ENCODE measurements around the gene NYAP2.

Gene NYAP2

DNA sequence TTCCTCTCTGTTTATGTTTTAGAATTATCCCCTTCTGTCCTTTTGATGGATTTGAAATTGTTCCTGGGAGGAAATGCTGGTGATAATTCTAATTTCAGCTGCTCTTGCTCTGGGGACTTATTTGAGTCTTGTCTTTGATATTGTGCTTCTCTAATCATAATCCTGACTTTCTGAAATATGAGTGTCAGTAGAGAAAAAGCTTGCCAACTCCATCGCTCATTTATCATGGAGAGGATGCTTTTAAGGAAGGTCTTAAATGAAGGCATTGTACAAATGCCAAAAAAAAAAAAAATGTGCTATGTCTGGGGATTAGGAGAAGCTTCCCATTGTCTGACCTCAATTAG, 159.5 kb downstream of the NYAP2 start:
- DNase-seq (ENCODE audit: low read depth), result no peak

DNA sequence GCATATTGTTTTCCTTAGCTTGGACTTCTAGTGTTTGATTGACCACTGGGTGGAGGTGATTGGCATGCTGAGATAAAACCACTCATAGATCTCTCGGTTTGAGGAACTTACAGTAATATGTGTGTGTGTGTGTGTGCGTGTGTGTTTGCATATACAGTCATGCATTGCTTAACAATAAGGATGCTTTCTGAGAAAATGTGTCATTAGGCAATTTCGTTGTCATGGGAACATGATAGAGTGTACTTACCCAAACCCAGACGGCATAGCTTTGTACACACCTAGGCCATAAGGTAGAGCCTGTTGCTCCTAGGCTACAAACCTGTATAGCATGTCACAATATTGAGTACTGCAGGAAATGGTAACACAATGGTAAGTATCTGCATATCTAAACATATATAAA, 167.3 kb downstream of the NYAP2 start:
- no peak for DNase-seq (ENCODE audit: low read depth)

DNA sequence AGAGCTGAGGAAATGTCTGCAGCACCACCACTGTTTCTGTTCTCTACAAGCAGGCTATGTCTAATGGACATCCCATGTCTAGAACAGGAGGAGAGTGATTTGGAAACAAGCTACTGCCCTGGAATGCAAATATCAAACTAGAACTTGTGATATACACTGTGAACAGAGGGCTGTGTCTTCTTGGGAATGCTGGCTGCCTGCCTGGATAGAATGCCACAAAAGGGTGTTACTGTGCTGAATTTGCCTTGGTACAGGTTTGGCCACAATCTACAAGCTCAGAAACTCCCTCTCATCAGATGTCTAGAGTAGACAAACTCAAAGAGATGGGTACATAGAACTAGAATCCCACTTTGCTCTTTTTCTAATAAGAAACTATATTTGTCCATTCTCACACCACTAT, 170.5 kb downstream of the NYAP2 start:
- DNase-seq (ENCODE audit: low read depth), result no peak

DNA sequence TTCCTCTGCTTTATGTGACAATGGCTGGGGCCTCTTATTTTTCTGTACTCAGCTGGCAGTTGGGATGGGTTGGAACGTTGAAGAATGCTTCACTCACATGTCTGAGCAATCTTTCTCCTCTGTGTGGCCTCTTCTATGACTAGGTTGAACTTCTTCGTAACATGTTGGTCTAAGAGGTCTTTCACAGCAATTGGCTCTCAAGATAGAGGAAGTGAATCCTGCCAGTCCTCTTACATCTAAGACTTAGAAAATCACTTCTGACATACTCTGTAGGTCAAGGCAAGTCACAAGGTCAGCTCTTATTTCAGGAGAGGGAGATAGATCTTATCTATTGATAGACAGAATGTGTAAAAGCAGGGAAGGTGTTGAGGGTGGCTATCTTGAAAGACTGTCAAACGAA, 174.1 kb downstream of the NYAP2 start:
- DNase-seq (ENCODE audit: low read depth), result no peak

DNA sequence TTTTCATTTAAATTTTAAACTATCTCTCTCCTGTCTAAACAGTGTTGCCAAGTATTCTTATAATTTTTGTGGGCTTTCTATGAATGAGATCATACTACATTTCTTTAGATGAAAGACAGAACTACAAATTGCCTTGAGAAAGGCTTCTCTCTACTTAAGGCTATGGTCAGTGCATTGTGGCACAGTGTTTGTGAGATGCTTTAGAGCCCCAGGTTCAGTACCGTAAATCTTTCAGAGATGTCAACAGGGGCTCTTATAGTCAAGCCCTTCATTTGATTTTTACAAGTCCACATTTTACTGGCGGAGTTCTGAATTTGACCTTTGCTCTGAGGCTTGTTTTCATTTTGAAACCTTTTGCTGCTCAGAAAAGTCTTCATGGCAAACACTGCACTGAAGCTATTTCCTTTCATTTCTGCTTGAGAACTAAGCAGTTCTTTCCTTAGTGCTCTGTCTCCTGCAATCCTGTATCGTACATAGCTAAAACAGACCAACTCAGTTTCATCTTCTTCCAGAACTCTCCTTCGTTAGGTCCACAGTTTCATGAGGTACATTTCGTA, 175.2 kb downstream of the NYAP2 start:
- no peak for DNase-seq (ENCODE audit: low read depth)

DNA sequence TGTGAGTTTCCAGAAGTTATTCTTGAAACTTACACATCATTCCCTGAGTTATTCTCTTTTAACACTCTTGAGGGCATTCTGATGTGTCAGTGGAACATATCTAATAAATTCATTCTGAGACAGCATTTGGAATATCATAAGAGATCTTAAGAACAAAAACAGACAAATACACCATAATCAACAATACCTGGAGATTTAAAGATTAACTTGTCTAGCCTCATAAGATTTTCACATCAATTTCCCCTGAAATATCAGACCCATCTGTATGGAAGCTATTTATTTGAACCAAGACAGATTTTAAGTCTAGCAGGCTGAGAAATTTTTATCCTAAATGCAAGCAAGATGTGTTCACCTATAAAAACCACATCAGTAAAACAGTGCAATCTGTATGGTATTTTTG, 181.6 kb downstream of the NYAP2 start:
- DNase-seq (ENCODE audit: low read depth), result no peak

DNA sequence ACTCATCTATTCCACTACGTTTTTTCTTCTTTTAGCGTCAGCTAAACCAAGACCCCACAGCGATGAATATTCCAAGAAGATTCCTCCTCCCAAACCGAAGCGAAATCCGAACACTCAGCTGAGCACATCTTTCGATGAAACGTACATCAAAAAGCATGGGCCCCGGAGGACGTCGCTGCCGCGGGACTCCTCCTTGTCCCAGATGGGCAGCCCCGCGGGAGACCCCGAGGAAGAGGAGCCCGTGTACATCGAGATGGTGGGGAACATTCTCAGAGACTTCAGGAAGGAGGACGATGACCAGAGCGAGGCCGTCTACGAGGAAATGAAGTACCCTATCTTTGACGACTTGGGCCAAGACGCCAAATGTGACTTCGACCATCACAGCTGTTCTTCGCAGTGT, 182.4 kb downstream of the NYAP2 start:
- DNase-seq (ENCODE audit: low read depth), result no peak

DNA sequence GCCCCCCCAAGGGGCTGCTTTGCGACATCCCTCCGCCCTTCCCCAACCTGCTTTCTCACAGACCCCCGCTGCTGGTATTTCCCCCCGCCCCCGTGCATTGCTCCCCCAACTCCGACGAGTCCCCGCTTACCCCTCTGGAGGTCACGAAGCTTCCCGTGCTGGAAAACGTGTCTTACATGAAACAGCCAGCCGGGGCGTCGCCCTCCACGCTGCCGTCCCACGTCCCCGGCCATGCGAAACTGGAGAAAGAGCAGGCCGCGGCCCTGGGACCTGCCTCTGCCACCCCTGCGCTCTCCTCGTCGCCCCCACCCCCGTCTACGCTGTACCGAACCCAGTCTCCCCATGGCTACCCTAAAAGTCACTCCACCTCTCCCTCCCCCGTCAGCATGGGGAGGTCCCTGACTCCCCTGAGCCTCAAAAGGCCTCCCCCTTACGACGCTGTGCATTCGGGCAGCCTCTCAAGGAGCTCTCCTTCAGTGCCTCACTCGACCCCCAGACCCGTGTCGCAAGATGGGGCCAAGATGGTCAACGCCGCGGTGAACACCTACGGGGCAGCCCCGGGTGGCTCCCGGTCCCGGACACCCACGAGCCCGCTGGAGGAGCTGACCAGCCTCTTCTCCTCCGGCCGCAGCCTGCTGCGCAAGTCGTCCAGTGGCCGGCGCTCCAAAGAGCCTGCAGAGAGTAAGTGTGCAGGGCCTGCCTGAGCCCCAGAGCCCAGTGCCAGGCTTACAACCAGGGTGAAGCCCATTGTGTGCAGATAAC, 183.0 kb downstream of the NYAP2 start:
- DNase-seq (ENCODE audit: low read depth), result no peak

DNA sequence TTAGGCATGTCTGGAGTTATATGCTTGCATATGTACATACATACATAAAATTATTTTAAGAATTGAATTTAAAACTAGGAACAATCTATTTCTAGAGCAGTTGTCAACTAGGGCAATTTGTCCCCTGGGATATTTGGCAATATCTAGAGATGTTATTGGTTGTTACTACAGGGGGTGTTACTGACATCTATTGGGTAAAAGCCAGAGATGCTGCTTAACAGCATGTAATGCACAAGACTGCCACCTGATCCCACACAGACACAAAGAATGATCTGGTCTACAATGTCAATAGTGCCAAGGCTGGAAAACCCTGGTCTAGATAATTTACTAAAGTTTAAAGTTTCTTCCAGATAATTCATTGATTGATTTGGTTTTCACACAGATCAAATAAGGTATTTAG, 185.3 kb downstream of the NYAP2 start:
- DNase-seq (ENCODE audit: low read depth), result no peak

DNA sequence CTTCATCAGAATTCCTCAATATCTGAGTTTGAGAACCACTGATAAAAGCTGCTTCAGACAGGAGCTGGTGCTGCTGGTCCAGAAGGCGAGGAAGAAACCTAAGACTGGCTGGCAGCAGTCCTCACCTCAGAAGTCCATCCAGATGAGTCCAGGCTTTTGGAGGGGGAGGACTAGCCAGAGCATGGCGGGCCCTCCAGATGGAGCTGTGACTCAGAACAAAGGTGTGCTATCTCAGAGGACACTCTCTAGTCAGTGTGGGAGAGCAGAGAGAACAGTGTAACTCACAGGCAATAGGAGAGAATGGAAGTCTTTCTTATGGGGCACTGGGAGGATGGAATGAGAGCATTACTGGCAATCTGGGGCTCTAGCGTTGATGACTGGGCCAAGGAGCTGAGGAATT, 191.4 kb downstream of the NYAP2 start:
- no peak for DNase-seq (ENCODE audit: low read depth)

DNA sequence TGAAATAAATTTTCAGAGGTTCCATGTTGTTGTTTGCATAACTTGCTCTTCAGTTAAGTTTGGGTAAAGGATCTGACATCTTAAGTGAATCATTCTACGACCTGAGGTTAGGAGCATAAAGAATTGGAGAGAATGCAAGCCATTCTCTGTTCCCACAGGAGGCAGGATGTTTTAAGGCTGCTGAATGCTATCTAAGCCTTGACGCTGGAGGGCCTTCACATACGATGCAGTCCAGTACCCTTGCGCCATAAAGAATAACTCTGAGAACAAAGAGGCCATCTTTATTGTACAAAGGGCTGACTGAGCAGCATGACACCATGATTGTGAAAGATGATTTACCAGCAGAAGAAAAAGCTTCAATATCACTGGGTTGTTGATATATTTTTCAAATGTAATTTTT, 198.4 kb downstream of the NYAP2 start:
- no peak for DNase-seq (ENCODE audit: low read depth)

DNA sequence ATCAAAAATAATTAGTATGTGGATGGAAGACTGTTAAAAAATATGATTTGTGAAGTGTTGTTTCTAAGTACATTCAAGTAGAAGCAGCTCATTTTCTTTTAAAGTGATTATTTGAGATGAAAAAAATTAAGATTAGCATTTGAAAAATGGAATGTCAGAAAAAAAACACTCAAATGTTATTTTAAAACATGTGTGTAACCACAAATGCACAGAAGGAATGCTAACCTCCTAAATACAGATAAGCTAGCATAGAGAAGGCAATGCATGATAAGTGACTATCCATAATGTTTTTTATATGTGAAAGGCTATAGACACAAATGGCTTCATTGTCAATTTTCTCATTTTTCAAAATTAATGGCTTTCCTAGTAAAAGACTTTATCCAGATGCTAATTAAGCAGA, 198.9 kb downstream of the NYAP2 start:
- DNase-seq (ENCODE audit: low read depth), result no peak

DNA sequence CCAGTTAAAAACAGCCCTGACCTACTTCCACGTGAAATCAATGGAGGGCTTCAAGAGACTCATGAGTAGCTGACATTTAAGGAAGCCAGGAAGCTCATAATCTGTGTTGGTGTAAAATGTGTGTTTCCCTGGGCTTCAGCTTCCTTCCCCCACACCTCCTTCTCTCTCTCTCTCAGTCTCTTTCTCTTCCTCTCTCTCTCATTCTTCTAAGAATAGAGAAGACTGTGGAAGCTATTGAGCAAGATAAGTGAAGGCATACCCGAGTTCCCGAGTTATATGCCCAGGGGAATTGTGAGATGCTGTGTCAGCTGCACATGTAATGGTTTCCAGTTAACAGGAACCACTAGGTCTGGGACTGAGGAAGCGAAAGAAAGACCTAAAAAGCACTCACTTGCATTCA, 199.4 kb downstream of the NYAP2 start:
- DNase-seq (ENCODE audit: low read depth), result no peak

DNA sequence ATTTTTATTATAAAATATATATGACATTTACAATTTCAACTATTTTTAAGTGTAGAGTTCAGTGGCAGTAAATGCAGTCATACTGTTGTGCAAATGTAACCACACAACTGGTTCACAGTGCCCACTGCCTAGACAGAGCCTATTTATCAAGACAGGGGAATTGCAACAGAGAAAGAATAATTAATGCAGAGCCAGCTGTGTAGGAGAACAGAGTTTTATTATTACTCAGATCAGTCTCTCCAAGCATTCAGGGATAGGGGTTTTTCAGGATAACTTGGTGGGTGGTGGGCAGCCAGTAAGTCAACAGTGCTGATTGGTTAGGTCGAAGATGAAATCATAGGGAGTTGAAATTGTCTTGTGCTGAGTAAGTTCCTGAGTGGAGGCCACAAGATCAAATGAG, 200.3 kb downstream of the NYAP2 start:
- DNase-seq (ENCODE audit: low read depth), result no peak

DNA sequence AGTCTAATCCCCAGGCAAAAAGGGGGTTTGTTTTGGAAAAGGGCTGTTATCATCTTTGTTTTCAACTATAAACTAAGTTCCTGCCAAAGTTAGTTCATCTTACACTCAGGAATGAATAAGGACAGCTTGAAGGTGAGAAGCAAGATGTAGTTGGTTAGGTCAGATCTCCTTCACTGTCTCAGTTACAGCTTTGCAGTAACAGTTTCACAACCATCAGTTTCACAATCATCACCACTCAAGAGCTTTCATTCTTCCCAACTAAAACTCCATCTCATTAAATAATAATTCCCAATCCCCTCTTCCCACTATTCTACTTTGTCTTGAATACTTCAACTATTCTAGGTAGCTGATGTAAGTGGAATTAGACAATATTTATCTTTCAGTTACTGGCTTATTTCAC, 200.9 kb downstream of the NYAP2 start:
- no peak for DNase-seq (ENCODE audit: low read depth)

DNA sequence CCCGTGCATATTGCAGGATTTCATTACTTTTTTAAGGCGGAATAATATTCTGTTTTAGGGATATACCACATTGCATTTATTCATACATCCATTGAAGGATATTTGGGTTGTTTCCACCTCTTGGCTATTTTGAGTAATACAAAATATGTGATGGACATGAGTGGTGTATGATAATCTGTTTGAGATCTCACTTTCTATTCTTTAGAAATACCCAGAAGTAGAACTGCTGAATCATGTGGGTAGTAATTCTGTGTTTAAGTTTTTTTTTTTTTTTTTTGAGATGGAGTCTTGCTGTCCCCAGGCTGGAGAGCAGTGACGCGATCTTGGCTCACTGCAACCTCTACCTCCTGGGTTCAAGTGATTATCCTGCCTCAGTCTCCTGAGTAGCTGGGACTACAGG, 201.4 kb downstream of the NYAP2 start:
- DNase-seq (ENCODE audit: low read depth), result no peak

DNA sequence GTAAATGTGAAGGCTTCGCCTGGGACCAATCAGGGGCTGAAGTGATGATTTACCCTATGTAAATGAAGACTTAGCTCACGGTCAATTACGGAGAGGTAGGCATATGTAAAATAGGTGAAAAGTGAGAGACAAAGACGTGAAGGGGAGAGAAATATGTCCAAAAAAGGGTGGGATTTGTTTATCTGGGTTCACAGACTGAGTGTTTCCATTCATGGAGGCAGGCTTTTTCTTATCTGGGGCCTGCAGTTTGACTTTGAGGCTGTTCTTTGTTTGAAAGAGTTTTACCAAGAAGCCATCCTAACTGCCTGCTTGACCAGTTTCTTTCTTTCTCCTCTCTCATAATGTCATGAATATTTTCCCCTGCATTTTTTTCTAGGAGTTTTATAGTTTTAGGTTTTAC, 202.7 kb downstream of the NYAP2 start:
- DNase-seq (ENCODE audit: low read depth), result no peak

DNA sequence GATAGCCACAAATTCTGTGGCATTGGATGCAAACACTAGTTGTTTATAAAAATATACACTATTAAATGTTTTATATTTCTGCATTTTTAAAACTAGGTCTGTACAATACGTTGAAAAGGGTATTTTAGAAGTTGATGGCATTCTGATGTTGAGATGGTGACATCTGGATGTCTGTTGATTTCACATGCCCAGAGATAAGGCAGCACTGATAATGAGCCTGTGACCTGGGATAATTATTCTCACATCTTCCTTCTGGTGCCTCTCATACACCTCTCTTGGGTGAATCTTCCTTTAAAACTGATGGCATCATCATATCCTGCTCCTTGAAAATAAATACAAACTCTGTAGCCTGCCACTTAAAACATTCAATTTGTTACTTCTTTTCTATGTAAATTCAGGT, 208.6 kb downstream of the NYAP2 start:
- no peak for DNase-seq (ENCODE audit: low read depth)

DNA sequence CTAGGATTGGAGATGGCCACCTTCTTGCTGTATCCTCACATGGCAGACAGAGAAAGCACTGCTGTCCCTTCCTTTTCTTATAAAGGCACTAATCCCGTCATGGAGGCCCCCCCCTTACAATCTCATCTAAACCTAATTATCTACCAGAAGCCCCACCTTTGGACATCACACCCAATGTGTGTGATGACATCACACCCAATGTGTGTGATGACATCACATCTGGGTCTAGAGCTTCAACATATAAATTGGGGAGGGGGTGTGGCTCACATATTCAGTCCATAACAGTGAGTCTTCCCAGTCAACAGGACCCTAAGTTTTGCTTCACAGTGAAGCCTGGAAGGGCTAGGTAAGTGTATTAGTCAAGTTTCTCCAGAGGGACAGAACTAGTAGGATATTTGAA, 213.1 kb downstream of the NYAP2 start:
- no peak for DNase-seq (ENCODE audit: low read depth)

DNA sequence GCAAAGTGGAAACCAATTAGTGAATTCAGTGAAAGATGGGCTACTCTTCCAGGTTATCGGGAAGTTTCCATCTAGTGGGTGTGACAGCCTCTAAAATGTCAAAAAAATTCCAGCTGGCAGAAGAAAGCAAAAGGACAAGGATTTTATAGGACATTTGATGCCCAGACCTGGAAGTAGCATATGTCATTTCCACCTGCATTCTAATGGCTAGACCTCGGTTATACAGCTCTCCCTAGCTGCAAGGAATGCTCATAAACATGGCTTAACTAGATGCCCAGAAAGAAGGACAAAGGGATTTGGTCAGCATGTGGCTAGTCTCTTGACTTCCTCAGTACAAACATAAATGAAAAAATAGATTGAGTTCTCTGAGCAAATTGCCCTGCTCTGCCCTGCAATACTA, 215.4 kb downstream of the NYAP2 start:
- no peak for DNase-seq (ENCODE audit: low read depth)

DNA sequence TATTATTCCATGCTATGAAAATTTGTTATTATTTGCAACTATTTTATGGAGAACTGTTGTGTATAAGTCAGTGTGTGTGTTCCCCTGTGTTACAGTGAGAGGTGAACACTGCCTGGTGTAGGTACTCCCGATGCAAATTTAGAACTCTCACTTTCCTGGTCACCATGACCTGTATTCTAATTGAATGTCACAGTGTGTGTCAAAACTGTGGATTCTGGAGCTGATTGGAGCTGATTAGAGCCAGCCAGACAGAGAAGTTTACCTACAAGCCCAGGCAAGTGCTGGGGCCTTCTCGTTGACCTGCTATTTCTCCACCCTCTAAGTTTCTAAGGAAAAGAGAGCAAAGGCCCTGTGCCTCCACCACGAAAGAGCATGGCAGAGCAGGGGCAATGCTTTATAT, 216.0 kb downstream of the NYAP2 start:
- DNase-seq (ENCODE audit: low read depth), result no peak

DNA sequence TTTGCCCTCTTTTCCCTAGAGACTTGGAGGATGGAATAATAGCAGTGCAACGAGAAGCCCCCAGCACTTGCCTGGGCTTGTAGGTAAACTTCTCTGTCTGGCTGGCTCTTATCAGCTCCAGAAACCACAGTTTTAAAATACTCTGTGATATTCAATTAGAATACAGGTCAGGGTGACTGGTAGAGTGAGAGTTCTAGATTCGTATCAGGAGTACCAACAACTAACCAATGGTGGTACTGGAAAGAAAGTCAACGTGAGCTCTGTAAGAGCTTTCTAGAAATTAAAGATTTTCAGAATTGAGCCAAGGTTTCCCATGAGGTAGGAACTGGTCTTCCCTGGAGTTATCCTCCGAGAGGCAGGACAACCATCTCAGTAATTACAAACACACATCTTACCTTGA, 216.9 kb downstream of the NYAP2 start:
- no peak for DNase-seq (ENCODE audit: low read depth)

DNA sequence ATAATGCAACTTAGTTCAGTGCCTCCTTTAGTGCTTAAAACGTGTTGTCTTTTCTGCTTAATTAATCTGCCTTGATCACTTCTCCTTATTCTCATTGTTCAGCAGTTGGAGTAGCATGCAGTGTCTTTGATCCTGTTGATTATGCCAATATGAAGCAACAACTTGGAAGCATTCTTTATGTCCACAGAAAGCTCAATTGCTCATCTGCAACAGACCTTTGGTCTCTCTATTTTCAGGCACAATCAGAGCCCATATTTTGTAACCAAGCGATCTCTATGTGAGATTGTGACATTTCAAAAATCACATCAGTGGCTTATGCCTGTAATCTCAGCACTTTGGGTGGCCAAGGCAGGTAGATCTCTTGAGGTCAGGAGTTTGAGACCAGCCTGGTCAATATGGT, 217.3 kb downstream of the NYAP2 start:
- no peak for DNase-seq (ENCODE audit: low read depth)

DNA sequence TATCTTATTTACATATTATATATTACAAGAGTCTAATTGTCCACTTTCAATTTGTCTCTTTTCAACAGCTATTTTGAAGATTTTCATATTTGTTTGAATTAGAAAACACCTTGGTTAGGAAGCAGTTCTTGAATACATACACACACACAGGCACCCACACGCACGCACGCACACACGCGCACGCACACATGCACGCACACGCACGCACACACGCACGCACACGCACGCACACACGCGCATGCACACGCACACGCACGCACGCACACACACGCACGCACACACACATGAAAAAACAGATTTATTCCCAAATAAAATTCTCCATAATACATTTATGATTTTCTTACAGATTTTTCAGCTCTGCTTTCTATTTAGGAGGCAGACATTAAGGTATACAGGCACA, 220.7 kb downstream of the NYAP2 start:
- no peak for DNase-seq (ENCODE audit: low read depth)
